HG02763 (cell line): ENCODE results near the gene SIMC1.

Source experiments
- ATAC-seq: cut with Tn5 transposase; IDR thresholded peaks from one replicate; pipeline ENCODE4 v1.9.1; 2021; ENCODE audit warnings: mild to moderate bottlenecking, moderate library complexity; ENCODE audit not compliant: unreplicated experiment

SIMC1 gene

GRCh38 chr5:176361437-176362232 lies 123.4 kb downstream of the SIMC1 start, which contains the start of gene KIAA1191:
Gene KIAA1191 (minus strand): TSS chr5:176361764. CDS start chr5:176359508, 2,256 bp downstream.
- peak; percentile 85 for ATAC-seq

- no peak for ATAC-seq
Observed at GRCh38 chr5:176362233-176362490, 123.9 kb downstream of the SIMC1 start.

- no peak for ATAC-seq
Observed at GRCh38 chr5:176364765-176365350, 126.6 kb downstream of the SIMC1 start.

GRCh38 chr5:176365351-176366231 lies 127.4 kb downstream of the SIMC1 start, which contains the start of gene ARL10:
Gene ARL10 (plus strand): TSS chr5:176365487. CDS start chr5:176365564, 77 bp downstream.
- ATAC-seq = peak; percentile 39

GRCh38 chr5:176366232-176366894 lies 128.1 kb downstream of the SIMC1 start:
- ATAC-seq = no peak

GRCh38 chr5:176368726-176369125 lies 130.5 kb downstream of the SIMC1 start:
- no peak for ATAC-seq

- no peak for ATAC-seq
Observed at GRCh38 chr5:176369934-176370711, 131.9 kb downstream of the SIMC1 start.

GRCh38 chr5:176371621-176372539 lies 133.7 kb downstream of the SIMC1 start:
- ATAC-seq = no peak

GRCh38 chr5:176373100-176373818 lies 135.0 kb downstream of the SIMC1 start:
- no peak for ATAC-seq

GRCh38 chr5:176379881-176380280 lies 141.7 kb downstream of the SIMC1 start:
- ATAC-seq = no peak

GRCh38 chr5:176381423-176381822 lies 143.2 kb downstream of the SIMC1 start:
- ATAC-seq = no peak

GRCh38 chr5:176381979-176382378 lies 143.8 kb downstream of the SIMC1 start:
- no peak for ATAC-seq

- no peak for ATAC-seq
Observed at GRCh38 chr5:176382721-176383120, 144.5 kb downstream of the SIMC1 start.

GRCh38 chr5:176383248-176383905 lies 145.2 kb downstream of the SIMC1 start:
- no peak for ATAC-seq

- no peak for ATAC-seq
Observed at GRCh38 chr5:176383961-176384360, 145.7 kb downstream of the SIMC1 start.

GRCh38 chr5:176384366-176384930 lies 146.2 kb downstream of the SIMC1 start:
- ATAC-seq = no peak

GRCh38 chr5:176384991-176385390 lies 146.8 kb downstream of the SIMC1 start:
- no peak for ATAC-seq

GRCh38 chr5:176386491-176386890 lies 148.3 kb downstream of the SIMC1 start:
- ATAC-seq = no peak
